T-helper 2 cell treated with Interferon-gamma antibody and Interleukin-4, amounts not matched to agents 100 ng/mL and 5 ng/mL, for 36 hours (primary cell): ENCODE results near the gene SMC5. TPM values are rescaled to one million over a fixed set of nuclear protein-coding genes. Genes with fewer than 3 reads are reported as not detected.
"Not testable (repeated sequence)": the region's sequence is repeated elsewhere in the genome, so short reads cannot be mapped to it uniquely, and the experiment has no call there.

Source experiments
- intact Hi-C: fragments of 100-400 bp; cut with micrococcal nuclease; formaldehyde crosslinking; loops from one replicate; pipeline ENCODE4 v1.15.1; 2023
- total RNA-seq: library from RNA; stranded (reverse); gene quantifications from 2 replicates; pipeline ENCODE4 v1.2.3, GENCODE V29; 2022

The SMC5 gene
- total RNA-seq, 1 donor from 2014 or later: 36.8 TPM

DNA sequence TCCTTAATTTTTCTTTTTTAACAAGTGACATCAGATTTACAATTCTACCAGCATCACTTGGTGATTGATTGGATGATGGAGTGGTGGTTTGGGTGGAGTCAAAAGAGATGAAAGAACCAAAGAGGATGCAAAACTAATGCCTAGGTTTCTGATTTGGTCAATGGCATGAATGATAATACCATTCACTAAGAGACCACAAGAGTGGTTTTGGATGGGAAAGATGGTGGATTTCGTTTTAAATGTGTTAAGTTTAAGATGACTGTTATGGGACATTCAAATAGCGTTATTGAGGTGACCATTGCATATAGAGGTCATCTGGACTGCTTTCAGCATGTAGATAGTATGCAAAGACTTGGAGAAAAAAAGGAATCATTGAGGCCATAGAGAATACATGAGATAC is 3.6 kb downstream of the SMC5 start:
- intact Hi-C loops: no loop called here

- intact Hi-C loops: no loop called here
Observed at GRCh38 chr9:70262948-70263347, 4.2 kb downstream of the SMC5 start.

GRCh38 chr9:70263421-70263820 is 4.6 kb downstream of the SMC5 start:
- intact Hi-C loops: no loop called here

DNA sequence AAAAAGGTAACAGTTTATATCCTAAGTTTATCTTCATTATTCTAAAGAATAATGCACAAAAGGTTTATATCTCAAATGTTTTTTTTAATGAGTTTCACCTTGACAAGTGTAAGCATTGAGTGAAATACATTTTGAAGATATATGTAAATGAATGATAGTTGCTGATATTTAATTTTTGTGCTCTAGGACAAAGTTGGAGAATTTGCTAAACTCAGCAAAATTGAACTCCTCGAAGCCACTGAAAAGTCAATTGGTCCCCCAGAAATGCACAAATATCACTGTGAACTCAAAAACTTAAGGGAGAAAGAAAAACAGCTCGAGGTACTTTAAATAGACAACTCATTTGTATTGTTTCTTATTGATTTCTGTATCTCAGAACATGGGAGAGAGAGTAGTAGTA is 19.5 kb downstream of the SMC5 start:
- intact Hi-C loops: no loop called here

- intact Hi-C loops: no loop called here
Observed at GRCh38 chr9:70283848-70284247, 25.1 kb downstream of the SMC5 start.

- intact Hi-C loops: no loop called here
Observed at GRCh38 chr9:70285246-70285645, 26.5 kb downstream of the SMC5 start.

GRCh38 chr9:70285981-70286598 is 27.3 kb downstream of the SMC5 start:
- intact Hi-C loops: no loop called here

DNA sequence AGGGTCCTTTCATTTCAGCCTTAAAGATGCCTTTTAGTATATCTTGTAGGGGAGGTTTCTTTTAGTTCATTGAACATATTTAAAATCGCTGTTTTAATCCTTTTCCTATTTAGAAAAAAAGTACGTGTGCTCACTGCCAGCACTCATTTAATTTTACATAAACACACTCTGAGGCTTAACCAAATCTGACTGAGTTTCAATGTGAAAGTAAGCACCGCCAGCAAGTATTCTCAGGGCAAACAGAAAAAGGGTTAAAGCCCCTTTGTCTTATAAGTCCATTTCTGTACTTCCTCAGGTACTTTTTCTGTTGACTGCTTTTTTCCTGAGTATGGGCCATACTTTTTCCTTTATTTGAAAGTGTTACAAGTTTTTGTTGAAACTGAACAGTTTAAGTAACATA is 31.8 kb downstream of the SMC5 start:
- intact Hi-C loops: no loop called here

GRCh38 chr9:70291446-70291845 is 32.7 kb downstream of the SMC5 start:
- intact Hi-C loops: no loop called here

DNA sequence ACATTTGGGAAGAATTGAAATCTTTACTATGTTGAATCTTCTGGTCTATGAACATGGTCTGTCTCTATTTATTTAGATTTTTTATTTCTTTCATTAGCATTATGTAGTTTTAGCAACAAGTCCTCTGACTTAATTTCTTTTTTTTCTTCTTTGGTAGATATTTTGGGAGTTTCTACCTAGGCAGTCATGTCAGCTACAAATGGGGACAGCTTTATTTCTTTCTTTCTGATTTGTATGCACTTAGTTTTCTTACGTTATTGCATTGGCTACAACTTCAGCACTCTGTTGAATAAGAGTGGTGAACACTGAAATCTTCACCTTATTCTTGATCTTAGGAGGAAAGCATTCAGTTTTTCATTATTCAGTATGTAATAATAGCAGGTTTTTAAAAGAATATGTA is 33.5 kb downstream of the SMC5 start:
- intact Hi-C loops: no loop called here

DNA sequence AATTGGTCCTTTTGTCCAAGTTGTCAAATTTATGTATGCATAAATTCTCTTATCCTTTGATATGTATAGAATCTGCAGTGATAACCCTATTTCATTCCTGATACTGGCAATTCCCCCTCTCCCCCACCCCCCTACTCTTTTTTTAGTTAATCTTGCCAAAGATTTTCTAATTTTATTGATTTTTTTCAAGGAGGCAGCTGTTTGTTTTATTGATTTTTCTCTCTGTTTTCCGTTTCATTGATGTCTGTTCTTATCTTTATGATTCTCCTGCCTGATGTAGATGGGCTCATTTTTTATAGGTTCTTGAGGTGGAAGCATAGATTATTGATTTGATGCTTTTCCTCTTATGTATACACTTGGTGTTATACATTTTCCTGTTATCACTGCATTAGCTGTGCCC is 34.4 kb downstream of the SMC5 start:
- intact Hi-C loops: no loop called here

DNA sequence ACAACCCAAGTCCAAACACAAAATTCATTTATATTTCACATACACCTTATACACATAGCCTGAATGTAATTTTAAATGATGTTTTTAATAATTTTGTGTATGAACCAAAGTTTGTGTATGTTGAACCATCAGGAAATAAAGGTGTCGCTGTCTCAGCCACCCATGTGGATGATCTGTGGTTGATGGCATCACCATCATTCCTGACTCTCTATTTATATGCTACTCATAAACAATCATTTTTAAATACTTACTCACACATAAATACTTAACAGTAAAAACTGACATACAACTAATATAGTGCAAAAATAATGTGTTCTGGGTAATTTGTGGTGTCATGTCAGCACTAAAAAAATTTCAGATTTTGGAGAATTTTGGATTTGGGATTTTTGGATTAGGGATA is 38.4 kb downstream of the SMC5 start:
- intact Hi-C loops: no loop called here

- intact Hi-C loops: no loop called here
Observed at GRCh38 chr9:70298245-70298771, 39.5 kb downstream of the SMC5 start.

DNA sequence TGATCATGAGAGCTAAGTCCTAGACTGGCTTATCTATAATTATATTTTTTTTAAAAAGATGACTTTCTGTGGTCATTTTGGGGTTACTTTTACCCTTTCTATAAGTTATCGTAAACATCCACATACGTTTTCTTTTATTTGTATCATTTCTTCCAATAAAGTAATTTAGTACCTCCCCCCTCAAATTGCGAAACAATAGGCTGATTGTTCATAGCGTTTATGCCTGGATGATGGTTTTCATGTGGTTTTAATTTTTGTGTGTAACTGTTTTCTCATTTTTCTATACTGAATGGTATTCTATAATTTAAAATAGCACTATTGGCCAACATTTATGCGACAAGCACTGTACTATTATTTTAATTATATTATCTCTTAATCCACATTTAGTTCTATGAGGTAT is 44.5 kb downstream of the SMC5 start:
- intact Hi-C loops: no loop called here

DNA sequence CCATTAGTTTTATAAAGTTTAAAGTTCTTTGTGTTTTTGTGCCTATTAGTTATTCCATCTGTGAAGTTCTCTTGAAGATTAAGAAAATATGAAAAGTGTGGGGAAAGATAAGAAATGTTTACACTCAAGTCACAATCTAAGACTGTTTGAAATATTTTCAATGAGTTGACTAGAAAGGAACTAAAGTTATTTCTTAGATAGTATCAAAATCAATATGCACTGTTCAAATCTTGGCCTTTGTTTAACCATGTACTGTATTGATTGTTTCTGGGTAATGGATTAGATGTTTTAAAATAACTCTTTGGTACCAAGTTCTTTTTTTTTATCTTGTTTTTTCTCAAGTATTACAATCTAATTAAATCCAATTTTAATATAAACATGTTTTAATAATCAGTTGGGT is 46.0 kb downstream of the SMC5 start:
- intact Hi-C loops: no loop called here

GRCh38 chr9:70315389-70315788 is 56.6 kb downstream of the SMC5 start:
- intact Hi-C loops: no loop called here

DNA sequence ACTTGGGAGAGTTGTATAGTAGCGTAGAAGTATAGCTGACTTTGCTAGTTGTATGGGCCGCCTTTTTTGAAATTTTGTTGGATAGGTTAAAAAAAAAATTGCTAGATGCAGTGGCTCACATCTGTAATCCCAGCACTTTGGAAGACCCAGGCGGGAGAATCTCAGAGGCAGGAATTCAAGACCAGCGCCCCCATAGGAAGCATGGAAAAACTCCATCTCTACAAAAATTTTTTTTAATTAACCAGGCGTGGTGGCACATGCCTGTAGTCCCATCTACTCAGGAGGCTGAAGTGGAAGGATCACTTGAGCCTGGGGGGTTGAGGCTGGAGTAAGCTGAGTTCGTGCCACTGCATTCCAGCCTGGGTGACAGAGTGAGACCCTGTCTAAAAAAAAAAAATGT is 59.2 kb downstream of the SMC5 start:
- intact Hi-C loops: no loop called here

DNA sequence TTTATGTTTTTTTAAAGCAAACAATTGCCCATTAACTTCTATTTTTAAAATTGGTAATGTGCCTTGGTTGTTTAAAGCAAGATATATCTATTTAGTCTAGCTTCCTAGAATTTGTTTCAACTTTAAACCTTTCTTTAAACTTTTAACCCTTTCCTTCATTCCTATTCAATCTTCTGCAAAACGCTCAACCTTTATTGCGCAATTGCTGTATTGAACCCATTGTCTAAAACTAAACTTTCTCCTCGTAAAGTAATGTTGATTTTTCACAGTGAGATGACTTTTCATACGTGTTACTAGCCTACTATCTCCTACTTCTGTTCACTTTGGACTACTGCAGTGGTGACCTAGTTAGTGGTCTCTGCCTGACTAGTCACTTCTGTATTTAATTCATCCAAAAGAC is 63.3 kb downstream of the SMC5 start:
- intact Hi-C loops: no loop called here

DNA sequence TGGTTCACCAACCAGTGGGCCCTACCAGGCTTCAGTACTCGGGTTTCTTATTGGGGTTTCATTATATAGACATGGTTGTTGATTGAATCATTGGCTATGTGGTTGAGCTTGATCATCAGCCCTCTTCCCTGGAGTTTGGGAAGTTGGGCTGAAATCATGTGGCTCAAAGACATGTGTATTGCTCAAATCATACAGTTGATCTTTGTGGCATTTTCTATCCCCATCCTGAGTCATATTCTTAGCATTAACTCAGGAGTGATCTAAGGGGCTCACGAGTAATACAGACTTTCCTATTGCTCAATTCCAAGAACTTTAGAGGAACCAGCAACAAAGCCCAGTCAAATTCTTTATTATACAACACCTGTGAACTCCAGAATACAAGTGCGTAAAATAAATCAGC is 66.2 kb downstream of the SMC5 start:
- intact Hi-C loops: no loop called here

DNA sequence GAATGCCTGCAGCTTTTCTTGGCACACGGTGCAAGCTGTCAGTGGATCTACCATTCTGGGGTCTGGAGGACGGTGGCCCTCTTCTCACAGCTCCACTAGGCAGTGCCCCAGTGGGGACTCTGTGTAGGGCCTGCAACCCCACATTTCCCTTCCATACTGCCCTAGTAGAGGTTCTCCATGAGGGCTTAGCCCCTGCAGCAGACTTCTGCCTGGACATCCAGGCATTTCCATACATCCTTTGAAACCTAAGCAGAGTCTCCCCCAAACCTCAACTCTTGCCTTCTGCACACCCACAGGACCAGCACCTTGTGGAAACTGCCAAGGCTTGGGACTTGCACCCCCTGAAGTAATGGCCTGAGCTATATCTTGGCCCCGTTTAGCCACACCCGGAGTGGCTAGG is 69.8 kb downstream of the SMC5 start:
- intact Hi-C loops: not testable (repeated sequence)

- intact Hi-C loops: loop anchor here (1.0 to 10.0 kb wide), 4 partner anchors 57 to 262 kb away; no protein-coding TSS in a partner anchor
Observed at GRCh38 chr9:70340572-70340971, 81.8 kb downstream of the SMC5 start.

GRCh38 chr9:70347046-70347445 is 88.3 kb downstream of the SMC5 start:
- intact Hi-C loops: loop anchor here (10.0 kb wide), 1 partner anchor 138 kb away; no protein-coding TSS in a partner anchor

DNA sequence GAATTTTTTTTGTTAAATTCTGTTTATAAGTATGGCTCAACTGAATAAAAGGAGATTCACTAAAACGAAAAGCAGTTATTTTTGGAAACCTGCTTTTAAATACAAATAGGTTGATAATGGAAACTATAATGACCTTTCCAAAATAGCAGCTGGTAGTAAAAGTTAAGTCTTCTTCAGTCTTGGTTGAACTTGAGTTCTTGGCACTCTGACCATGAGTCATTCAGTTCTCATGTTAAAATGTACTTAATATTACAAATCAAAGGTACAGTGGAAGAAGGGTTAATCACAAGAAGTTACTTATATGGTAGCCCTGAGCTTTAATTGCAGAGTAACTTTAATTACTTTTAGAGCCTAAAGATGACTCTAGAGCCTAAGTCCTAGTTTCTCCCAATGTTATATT is 93.6 kb downstream of the SMC5 start:
- intact Hi-C loops: loop anchor here (5.0 kb wide), 1 partner anchor 55 kb away; no protein-coding TSS in a partner anchor
